ENCODE results near the gene CAPZB.

DNA sequence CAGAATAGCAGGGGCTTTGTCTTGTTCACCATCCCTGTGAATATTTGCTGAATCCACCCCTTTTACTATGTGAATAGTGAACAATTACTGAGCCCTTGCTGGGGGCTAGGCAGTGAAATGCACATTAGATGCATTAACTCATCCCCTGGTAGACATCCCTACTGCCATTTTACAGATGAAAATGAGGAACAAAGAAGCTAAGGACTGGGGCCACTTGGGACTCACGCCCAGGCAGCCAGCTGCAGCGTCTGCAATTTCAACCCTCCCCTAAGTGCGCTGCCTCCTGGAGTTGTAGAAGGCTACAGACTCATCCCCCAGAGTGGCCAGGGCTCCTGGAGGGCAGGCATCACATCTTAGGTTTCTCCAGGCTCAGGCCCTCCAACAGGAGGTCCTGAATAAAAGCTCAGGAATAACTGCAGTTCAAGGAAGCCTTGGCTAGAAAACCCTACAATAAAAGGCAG is 31.6 kb downstream of the CAPZB start:
- TF ChIP-seq, protein P1, sequence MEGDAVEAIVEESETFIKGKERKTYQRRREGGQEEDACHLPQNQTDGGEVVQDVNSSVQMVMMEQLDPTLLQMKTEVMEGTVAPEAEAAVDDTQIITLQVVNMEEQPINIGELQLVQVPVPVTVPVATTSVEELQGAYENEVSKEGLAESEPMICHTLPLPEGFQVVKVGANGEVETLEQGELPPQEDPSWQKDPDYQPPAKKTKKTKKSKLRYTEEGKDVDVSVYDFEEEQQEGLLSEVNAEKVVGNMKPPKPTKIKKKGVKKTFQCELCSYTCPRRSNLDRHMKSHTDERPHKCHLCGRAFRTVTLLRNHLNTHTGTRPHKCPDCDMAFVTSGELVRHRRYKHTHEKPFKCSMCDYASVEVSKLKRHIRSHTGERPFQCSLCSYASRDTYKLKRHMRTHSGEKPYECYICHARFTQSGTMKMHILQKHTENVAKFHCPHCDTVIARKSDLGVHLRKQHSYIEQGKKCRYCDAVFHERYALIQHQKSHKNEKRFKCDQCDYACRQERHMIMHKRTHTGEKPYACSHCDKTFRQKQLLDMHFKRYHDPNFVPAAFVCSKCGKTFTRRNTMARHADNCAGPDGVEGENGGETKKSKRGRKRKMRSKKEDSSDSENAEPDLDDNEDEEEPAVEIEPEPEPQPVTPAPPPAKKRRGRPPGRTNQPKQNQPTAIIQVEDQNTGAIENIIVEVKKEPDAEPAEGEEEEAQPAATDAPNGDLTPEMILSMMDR (IDR thresholded peaks at IDR 0.05; ENCODE audit: low read depth, low read length): no peak
- TF ChIP-seq, protein P2, sequence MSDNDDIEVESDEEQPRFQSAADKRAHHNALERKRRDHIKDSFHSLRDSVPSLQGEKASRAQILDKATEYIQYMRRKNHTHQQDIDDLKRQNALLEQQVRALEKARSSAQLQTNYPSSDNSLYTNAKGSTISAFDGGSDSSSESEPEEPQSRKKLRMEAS (IDR thresholded peaks at IDR 0.05; ENCODE audit: low read depth, low read length): no peak
- TF ChIP-seq POLR2A (IDR thresholded peaks at IDR 0.05; ENCODE audit: extremely low read depth, insufficient read length): no peak

All from NB4 (cell line).